ENCODE measurements around the gene UTP18.
"Not testable (repeated sequence)": the region's sequence is repeated elsewhere in the genome, so short reads cannot be mapped to it uniquely, and the experiment has no call there.

UTP18 gene

DNA sequence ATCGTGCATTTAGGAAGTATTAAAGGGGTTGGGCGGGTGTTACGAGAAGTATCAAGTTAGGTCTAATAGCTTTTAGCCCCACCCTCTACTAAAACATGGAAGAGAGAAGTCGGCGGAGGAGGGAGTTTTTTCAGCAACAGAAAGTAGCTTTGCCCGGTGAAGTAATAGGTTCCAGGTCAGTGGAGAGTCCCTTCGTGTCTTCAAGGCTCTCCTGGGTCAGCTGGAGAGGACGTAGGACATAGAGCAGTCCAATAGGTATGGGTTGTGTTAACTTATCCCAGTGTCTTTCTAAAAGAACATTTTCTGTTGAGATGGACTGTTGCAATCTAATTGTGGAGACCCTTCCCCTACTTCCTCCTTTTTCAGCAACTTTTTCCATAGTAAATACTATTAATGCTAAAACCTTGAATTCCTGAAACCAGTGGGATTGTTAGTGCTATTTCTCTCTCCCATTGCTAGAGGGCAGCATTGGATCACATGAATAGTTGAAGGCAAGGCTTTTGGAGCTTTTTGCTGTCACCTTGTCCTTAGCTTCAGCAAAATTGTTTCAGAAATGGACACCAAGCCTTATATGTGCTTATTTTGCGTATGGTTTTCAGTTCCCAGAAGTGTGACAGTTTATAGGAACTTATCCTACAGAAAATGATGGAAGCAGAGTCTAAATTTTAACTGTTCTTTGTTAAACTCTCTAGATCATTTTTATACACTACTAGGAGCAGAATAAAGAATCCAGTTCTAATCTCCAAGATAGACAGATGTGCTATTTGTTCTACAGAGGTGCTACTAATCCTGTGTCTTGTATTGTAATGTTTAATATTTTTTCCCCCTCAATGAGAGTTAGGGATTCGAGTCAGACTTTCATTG is 38.4 kb downstream of the UTP18 start:
- Histone ChIP-seq H3K4me3 (replicated peaks; ENCODE audit: insufficient read depth, low read length) (no peak overlapping the region), H3K27me3 (ENCODE audit: insufficient read depth, poor library complexity, severe bottlenecking) (no peaks in the 10 kb centered on the region), H3K27ac (replicated peaks) (no peak overlapping the region)
- DNase-seq (ENCODE audit: low read depth in 1 of 2, low spot score in 1 of 2), result peak in 1 of 2 experiments; percentile 9
- TF ChIP-seq SPI1 (IDR thresholded peaks at IDR 0.05; ENCODE audit: borderline replicate concordance, low read depth), result no peak
- TF ChIP-seq, protein P1, sequence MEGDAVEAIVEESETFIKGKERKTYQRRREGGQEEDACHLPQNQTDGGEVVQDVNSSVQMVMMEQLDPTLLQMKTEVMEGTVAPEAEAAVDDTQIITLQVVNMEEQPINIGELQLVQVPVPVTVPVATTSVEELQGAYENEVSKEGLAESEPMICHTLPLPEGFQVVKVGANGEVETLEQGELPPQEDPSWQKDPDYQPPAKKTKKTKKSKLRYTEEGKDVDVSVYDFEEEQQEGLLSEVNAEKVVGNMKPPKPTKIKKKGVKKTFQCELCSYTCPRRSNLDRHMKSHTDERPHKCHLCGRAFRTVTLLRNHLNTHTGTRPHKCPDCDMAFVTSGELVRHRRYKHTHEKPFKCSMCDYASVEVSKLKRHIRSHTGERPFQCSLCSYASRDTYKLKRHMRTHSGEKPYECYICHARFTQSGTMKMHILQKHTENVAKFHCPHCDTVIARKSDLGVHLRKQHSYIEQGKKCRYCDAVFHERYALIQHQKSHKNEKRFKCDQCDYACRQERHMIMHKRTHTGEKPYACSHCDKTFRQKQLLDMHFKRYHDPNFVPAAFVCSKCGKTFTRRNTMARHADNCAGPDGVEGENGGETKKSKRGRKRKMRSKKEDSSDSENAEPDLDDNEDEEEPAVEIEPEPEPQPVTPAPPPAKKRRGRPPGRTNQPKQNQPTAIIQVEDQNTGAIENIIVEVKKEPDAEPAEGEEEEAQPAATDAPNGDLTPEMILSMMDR (IDR thresholded peaks at IDR 0.05; ENCODE audit: insufficient read depth, low read length), result peak; percentile 70

DNA sequence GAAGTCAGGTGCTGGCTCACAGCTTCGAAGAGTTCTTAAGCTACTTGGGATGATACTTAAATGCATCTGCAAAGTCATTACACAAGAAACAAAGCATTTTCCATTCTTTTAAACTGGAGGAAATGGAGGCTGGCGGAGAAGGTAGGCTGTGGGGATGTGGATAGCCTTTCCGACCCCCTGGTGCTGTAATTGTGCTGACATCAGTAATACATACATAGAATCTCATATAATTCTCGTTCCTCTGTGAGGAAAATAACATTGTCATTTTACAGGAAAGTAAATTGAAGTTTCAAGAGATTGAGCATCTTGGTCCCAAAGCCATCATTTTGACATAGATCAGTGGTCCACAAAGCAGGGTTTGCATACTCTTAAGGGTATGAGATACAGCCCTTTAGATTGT is 39.5 kb downstream of the UTP18 start:
- Histone ChIP-seq H3K27ac (replicated peaks) (no peak overlapping the region), H3K27me3 (ENCODE audit: insufficient read depth, poor library complexity, severe bottlenecking) (no peaks in the 10 kb centered on the region), H3K4me3 (replicated peaks; ENCODE audit: insufficient read depth, low read length) (no peak overlapping the region)
- DNase-seq (ENCODE audit: low read depth in 1 of 2, low spot score in 1 of 2), result no peak
- TF ChIP-seq, protein P1 (IDR thresholded peaks at IDR 0.05; ENCODE audit: insufficient read depth, low read length), result no peak
- TF ChIP-seq, protein P2, sequence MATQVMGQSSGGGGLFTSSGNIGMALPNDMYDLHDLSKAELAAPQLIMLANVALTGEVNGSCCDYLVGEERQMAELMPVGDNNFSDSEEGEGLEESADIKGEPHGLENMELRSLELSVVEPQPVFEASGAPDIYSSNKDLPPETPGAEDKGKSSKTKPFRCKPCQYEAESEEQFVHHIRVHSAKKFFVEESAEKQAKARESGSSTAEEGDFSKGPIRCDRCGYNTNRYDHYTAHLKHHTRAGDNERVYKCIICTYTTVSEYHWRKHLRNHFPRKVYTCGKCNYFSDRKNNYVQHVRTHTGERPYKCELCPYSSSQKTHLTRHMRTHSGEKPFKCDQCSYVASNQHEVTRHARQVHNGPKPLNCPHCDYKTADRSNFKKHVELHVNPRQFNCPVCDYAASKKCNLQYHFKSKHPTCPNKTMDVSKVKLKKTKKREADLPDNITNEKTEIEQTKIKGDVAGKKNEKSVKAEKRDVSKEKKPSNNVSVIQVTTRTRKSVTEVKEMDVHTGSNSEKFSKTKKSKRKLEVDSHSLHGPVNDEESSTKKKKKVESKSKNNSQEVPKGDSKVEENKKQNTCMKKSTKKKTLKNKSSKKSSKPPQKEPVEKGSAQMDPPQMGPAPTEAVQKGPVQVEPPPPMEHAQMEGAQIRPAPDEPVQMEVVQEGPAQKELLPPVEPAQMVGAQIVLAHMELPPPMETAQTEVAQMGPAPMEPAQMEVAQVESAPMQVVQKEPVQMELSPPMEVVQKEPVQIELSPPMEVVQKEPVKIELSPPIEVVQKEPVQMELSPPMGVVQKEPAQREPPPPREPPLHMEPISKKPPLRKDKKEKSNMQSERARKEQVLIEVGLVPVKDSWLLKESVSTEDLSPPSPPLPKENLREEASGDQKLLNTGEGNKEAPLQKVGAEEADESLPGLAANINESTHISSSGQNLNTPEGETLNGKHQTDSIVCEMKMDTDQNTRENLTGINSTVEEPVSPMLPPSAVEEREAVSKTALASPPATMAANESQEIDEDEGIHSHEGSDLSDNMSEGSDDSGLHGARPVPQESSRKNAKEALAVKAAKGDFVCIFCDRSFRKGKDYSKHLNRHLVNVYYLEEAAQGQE (IDR thresholded peaks at IDR 0.05; ENCODE audit: insufficient replicate concordance, low read depth), result no peak
- no peak for TF ChIP-seq POLR2AphosphoS5 (IDR thresholded peaks at IDR 0.05; ENCODE audit: low read depth)

DNA sequence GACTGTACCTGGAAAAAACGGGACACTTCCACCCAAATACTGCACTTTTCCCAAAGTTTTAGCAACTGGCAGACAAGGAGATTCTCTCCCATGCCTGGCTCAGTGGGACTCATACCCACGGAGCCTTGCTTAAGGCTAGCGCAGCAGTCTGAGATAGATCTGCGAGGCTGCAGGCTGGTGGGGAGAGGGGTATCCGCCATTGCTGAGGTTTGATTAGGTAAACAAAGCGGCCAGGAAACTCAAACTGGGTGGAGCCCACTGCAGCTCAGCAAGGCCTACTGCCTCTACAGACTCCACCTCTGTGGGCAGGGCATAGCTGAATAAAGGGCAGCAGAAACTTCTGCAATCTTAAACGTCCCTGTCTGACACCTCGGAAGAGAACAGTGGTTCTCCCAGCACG is 44.8 kb downstream of the UTP18 start:
- Histone ChIP-seq H3K4me3 (replicated peaks; ENCODE audit: insufficient read depth, low read length) (no peak overlapping the region), H3K27me3 (ENCODE audit: insufficient read depth, poor library complexity, severe bottlenecking) (no peaks in the 10 kb centered on the region)
- DNase-seq (ENCODE audit: low read depth in 1 of 2, low spot score in 1 of 2), result no peak

DNA sequence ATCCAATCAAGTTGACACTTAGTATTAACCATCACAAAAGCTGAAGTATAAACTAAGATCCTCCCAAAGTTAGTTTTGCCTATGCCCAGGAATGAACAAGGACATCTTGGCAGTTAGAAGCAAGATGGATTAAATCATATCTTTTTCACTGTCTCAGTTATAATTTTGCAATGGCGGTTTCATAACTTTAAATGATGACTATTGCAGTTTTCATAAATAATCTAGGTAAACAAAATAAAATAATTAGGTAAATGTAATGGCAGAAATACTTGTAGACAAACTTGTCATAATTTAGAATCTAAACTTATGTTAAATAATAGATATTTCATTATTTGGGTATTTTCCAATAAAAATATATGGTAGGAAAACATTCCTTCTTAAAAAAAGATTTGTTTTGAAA is 51.7 kb downstream of the UTP18 start:
- not testable (repeated sequence) for H3K4me3 ChIP-seq (replicated peaks; ENCODE audit: insufficient read depth, low read length); H3K27ac ChIP-seq (replicated peaks); DNase-seq (ENCODE audit: low read depth in 1 of 2, low spot score in 1 of 2); H3K27me3 ChIP-seq (ENCODE audit: insufficient read depth, poor library complexity, severe bottlenecking)

More for the DNA sequence above, 44.8 kb downstream of the UTP18 start:
- TF ChIP-seq, protein P2 (IDR thresholded peaks at IDR 0.05; ENCODE audit: insufficient replicate concordance, low read depth), result no peak
- no peak for TF ChIP-seq GABPA (IDR thresholded peaks at IDR 0.05; ENCODE audit: low read depth)
- TF ChIP-seq SPI1 (IDR thresholded peaks at IDR 0.05; ENCODE audit: borderline replicate concordance, low read depth), result no peak
- no peak for TF ChIP-seq POLR2AphosphoS5 (IDR thresholded peaks at IDR 0.05; ENCODE audit: low read depth)
- TF ChIP-seq, protein P1 (IDR thresholded peaks at IDR 0.05; ENCODE audit: insufficient read depth, low read length), result no peak
- no peak overlapping the region for H3K27ac ChIP-seq (replicated peaks)

Measured in HL-60 (cell line).